ENCODE results near the gene ACAN.
"Not testable (repeated sequence)": the region's sequence is repeated elsewhere in the genome, so short reads cannot be mapped to it uniquely, and the experiment has no call there.

The ACAN gene

DNA sequence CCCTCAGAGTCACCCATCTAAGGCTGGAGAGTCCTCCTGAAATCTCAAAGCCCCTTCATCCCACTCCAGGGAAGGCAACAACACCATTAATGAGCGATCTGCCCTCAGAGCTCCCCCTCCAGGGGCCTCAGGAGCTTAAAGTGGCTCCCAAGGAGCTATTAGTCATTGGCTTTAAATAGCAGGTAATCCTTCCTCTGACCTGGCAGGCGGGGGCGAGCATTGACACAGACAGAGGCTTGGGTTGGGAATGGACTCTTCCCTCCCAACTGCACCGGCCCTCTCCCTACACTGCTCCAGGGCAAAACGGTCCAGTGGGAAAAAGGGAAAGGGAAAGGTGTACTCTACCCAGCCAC is 108.5 kb downstream of the ACAN start:
- Mint-ChIP-seq H3K4me1 (peaks cover 16% of the 10 kb centered on the region), H3K9me3 (no peaks in the 10 kb centered on the region), H3K36me3 (no peaks in the 10 kb centered on the region), H3K4me3 (no peak overlapping the region), H3K27ac (no peak overlapping the region), H3K27me3 (peaks cover 7% of the 10 kb centered on the region)
- DNase-seq (ENCODE audit: low spot score in 2 of 2) (no peak), ATAC-seq (ENCODE audit: low read depth) (no peak)

- no peak overlapping the region for H3K27ac Mint-ChIP-seq
Measured at GRCh38 chr15:88912500-88912921, 109.3 kb downstream of the ACAN start.

GRCh38 chr15:88913017-88913849 is 110.0 kb downstream of the ACAN start, which contains the start of gene MFGE8:
MFGE8 (minus strand) TSS chr15:88913379; CDS start chr15:88913319, 60 bp downstream.
- peak; percentile 77 for ATAC-seq (ENCODE audit: low read depth)
- Mint-ChIP-seq H3K27ac (peak within 1 kb of the TSS; percentile 71), H3K27me3 (peaks cover 7% of the 10 kb centered on the region), H3K9me3 (no peaks in the 10 kb centered on the region), H3K36me3 (no peaks in the 10 kb centered on the region), H3K4me3 (peak within 1 kb of the TSS; percentile 96), H3K4me1 (peaks cover 16% of the 10 kb centered on the region)
- peak; percentile 20 to 50 for DNase-seq (ENCODE audit: low spot score in 2 of 2)

More at GRCh38 chr15:88912500-88912921, 109.3 kb downstream of the ACAN start:
- Mint-ChIP-seq H3K4me1 (peaks cover 16% of the 10 kb centered on the region), H3K4me3 (peak overlapping the region; percentile 96), H3K9me3 (no peaks in the 10 kb centered on the region), H3K27me3 (peaks cover 7% of the 10 kb centered on the region), H3K36me3 (no peaks in the 10 kb centered on the region)
- DNase-seq (ENCODE audit: low spot score in 2 of 2) (no peak), ATAC-seq (ENCODE audit: low read depth) (no peak)

- DNase-seq (ENCODE audit: low spot score in 2 of 2) (no peak), ATAC-seq (ENCODE audit: low read depth) (no peak)
- Mint-ChIP-seq H3K4me1 (peaks cover 18% of the 10 kb centered on the region), H3K4me3 (peak overlapping the region; percentile 96), H3K9me3 (no peaks in the 10 kb centered on the region), H3K27me3 (peaks cover 9% of the 10 kb centered on the region), H3K27ac (peak overlapping the region; percentile 71), H3K36me3 (no peaks in the 10 kb centered on the region)
Measured at GRCh38 chr15:88913850-88914169, 110.6 kb downstream of the ACAN start.

DNA sequence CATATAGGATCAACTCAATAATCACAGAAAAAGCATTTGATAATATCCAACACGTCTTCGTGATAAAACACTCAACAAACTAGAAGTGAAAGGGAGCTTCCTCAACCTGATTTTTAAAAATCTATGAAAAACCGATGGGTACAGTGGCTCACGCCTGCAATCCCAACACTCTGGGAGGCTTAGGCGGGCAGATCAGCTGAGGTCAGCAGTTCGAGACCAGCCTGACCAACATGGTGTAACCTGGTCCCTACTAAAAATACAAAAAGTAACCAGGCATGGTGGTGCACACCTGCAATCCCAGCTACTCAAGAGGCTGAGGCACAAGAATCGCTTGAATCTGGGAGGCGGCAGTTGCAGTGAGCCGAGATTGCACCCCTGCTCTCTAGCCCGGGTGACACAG is 112.1 kb downstream of the ACAN start:
- DNase-seq (ENCODE audit: low spot score in 2 of 2) (no peak), ATAC-seq (ENCODE audit: low read depth) (no peak)
- H3K27ac Mint-ChIP-seq, result no peak overlapping the region
- peaks cover 16% of the 10 kb centered on the region for H3K4me1 Mint-ChIP-seq
- H3K4me3 Mint-ChIP-seq, result no peak overlapping the region
- peaks cover 16% of the 10 kb centered on the region for H3K27me3 Mint-ChIP-seq
- no peaks in the 10 kb centered on the region for H3K9me3 Mint-ChIP-seq
- no peaks in the 10 kb centered on the region for H3K36me3 Mint-ChIP-seq

- H3K27me3 Mint-ChIP-seq, result peaks cover 24% of the 10 kb centered on the region
- DNase-seq (ENCODE audit: low spot score in 2 of 2), result no peak
- H3K9me3 Mint-ChIP-seq, result no peaks in the 10 kb centered on the region
- no peak for ATAC-seq (ENCODE audit: low read depth)
- H3K36me3 Mint-ChIP-seq, result no peaks in the 10 kb centered on the region
- H3K27ac Mint-ChIP-seq, result no peak overlapping the region
- H3K4me1 Mint-ChIP-seq, result peaks cover 11% of the 10 kb centered on the region
- no peak overlapping the region for H3K4me3 Mint-ChIP-seq
Measured at GRCh38 chr15:88917760-88918159, 114.5 kb downstream of the ACAN start.

GRCh38 chr15:88918738-88919137 is 115.5 kb downstream of the ACAN start:
- Mint-ChIP-seq H3K4me1 (peaks cover 6% of the 10 kb centered on the region), H3K27ac (no peak overlapping the region), H3K9me3 (no peaks in the 10 kb centered on the region), H3K36me3 (no peaks in the 10 kb centered on the region), H3K27me3 (peaks cover 24% of the 10 kb centered on the region), H3K4me3 (no peak overlapping the region)
- ATAC-seq (ENCODE audit: low read depth) (no peak), DNase-seq (ENCODE audit: low spot score in 2 of 2) (no peak)

DNA sequence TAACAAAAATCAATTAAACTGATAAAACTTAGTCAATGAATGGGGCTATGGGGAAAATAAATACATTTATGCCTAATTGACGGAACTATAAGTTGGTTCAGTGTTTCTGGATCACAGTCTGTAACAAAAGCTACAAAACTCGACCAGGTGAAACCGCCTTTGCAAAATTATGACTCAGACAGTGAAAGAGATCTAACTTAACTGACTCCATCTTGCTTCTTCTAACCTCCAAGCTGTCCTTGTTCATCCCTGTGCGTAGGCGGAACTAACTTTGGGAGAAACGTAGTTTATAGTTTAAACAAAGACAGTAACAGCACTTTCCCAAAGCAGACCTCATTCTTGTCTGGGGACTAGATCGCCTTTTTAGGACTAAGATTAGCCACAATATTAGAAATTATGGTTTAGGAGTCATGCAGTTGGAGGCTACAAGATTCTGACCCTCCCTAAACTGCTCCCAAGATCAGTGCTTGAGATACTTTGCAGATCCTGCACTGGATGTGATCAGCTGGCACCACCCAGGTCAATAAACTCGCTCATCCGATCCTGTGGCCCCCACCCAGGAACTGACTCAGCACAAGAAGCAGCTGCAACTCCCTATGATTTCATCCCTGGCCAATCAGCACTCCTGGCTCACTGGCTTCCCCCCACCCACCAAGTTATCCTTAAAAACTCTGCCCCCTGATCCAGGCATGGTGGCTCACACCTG is 117.1 kb downstream of the ACAN start:
- Mint-ChIP-seq H3K36me3 (no peaks in the 10 kb centered on the region), H3K27me3 (peaks cover 24% of the 10 kb centered on the region), H3K4me1 (peaks cover 4% of the 10 kb centered on the region), H3K4me3 (no peak overlapping the region), H3K9me3 (no peaks in the 10 kb centered on the region), H3K27ac (no peak overlapping the region)
- ATAC-seq (ENCODE audit: low read depth), result no peak
- no peak for DNase-seq (ENCODE audit: low spot score in 2 of 2)

GRCh38 chr15:88920892-88921435 is 117.7 kb downstream of the ACAN start:
- H3K27me3 Mint-ChIP-seq, result peaks cover 22% of the 10 kb centered on the region
- not testable (repeated sequence) for H3K36me3 Mint-ChIP-seq; H3K9me3 Mint-ChIP-seq; H3K4me1 Mint-ChIP-seq; ATAC-seq (ENCODE audit: low read depth); DNase-seq (ENCODE audit: low spot score in 2 of 2); H3K27ac Mint-ChIP-seq; H3K4me3 Mint-ChIP-seq

All from memory B cell (primary cell).